ENCODE measurements around the gene HM13.
"Not testable (repeated sequence)": the region's sequence is repeated elsewhere in the genome, so short reads cannot be mapped to it uniquely, and the experiment has no call there.

HM13 gene

DNA sequence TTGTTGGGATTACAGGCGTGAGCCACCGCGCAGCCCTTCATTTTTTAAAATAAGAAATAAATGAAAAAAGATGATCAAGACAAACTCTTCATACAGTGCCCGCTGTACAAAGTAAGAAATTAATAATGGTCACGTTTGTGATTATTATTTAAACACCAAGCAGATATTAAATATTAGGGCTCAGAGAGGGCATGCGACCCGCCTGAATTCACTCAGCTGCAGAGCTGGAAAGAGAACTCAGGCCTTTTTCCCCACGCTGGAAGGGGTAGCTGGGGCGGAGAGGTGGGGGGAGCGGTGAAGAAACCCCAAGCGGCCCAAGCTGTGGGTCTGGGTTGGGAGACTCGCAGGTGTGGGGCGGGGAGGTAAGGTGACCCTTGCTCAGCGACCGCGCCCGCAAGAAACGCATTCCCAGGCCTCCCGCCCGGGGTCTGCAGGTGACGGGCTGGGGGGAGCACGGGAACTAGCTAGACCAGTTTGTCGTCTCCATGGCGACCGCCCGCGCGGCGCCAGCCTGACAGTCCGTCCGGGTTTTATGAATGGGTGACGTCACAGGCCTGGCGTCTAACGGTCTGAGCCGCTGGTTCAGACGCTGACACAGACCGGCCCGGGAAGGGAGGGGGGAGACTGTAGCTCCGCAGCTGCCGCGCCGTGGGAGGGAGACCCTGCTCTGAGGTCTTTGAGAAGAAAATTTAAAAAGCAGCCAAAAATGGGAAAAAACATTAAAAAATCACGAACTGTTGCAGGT lies 89.8 kb downstream of the HM13 start:
- in situ Hi-C loops (cut with MboI; ENCODE audit: low sequenced_read_pairs): no loop called here

- in situ Hi-C loops (cut with MboI; ENCODE audit: low sequenced_read_pairs): no loop called here
Measured at GRCh38 chr20:31604567-31605030, 90.4 kb downstream of the HM13 start.

DNA sequence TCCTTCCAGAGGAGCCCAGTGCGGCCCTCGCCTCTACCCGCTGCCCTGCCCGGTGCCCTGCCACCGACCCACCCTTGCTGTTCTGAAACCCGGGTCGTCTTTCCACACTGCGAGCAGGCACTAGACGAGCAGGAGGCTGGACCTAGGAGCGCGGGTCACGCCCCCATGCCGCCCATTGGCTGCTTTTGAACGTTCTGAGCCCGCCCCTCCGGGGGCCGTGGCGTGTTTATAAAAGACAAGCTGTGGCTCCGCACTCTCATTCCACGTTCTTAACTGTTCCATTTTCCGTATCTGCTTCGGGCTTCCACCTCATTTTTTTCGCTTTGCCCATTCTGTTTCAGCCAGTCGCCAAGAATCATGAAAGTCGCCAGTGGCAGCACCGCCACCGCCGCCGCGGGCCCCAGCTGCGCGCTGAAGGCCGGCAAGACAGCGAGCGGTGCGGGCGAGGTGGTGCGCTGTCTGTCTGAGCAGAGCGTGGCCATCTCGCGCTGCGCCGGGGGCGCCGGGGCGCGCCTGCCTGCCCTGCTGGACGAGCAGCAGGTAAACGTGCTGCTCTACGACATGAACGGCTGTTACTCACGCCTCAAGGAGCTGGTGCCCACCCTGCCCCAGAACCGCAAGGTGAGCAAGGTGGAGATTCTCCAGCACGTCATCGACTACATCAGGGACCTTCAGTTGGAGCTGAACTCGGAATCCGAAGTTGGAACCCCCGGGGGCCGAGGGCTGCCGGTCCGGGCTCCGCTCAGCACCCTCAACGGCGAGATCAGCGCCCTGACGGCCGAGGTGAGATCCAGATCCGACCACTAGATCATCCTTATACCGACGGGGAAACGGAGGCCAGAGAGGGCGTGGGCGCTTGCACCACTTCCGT lies 91.0 kb downstream of the HM13 start, which contains the start of gene ID1:
Gene ID1, plus strand, starts transcription at position 259 of the 871 bp plus-strand sequence. Its CDS starts 99 bp downstream, at position 358.
- in situ Hi-C loops (cut with MboI; ENCODE audit: low sequenced_read_pairs): no loop called here

GRCh38 chr20:31605902-31606803 lies 91.9 kb downstream of the HM13 start:
- in situ Hi-C loops (cut with MboI; ENCODE audit: low sequenced_read_pairs): no loop called here

GRCh38 chr20:31606804-31607639 lies 92.8 kb downstream of the HM13 start:
- in situ Hi-C loops (cut with MboI; ENCODE audit: low sequenced_read_pairs): no loop called here

DNA sequence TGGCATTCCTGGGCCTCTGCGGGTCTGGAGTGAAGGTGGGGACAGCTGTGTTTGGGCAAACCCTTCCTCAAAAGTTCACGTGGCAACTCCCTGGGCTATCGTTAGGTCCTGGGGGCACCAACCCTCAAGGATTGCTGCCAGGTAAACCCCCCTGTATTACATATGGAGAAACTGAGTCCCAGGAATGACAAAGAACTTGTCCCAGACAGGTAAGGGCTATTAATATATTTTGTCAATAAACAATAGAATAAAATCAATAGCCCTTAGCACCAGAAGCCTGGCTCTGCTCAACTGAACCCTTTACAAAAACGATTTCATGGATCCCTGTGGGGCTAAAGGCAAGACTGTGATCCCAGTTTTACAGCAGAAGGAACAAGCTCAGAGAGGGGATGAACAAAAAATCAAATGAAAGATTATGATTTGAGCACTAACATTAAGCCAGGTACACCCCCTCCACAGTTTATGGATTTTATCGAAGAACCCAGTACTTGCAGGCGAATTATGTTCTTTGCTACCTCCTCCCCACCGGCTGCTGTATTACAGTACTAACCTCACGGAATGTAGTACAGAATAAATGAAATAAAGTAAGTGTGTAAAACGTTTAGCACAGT lies 93.5 kb downstream of the HM13 start:
- in situ Hi-C loops (cut with MboI; ENCODE audit: low sequenced_read_pairs): no loop called here

- in situ Hi-C loops (cut with MboI; ENCODE audit: low sequenced_read_pairs): no loop called here
Measured at GRCh38 chr20:31608251-31608945, 94.2 kb downstream of the HM13 start.

DNA sequence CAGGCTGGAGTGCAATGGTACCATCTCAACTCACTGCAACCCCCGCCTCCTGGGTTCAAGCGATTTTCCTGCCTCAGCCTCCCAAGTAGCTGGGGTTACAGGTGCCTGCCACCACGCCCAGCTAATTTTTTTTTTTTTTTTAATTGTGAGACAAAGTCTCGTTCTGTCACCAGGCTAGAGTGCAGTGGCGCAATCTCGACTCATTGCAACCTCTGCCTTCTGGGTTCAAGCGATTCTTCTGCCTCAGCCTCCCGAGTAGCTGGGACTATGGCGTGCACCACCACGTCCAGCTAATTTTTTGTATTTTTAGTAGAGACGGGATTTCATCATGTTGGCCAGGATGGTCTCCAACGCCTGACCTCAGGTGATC lies 98.0 kb downstream of the HM13 start:
- in situ Hi-C loops (cut with MboI; ENCODE audit: low sequenced_read_pairs): not testable (repeated sequence)

DNA sequence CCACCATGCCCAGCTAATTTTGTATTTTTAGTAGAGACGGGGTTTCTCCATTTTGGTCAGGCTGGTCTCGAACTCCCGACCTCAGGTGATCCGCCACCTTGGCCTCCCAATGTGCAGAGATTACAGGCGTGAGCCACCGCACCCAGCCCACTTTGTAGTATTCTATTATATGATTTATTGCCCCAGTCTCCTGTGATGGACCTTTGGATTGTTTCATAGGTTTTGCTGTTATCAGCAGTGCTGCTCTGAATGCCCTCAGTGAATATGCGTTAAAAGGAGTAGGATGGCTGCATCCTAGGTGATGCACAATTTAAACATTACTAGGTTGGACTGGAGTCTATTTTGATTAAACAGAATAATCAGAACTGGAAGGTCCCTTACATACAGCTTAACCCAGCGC lies 101.2 kb downstream of the HM13 start:
- in situ Hi-C loops (cut with MboI; ENCODE audit: low sequenced_read_pairs): loop anchor here (5.0 kb wide), 1 partner anchor 53 kb away; no protein-coding TSS in a partner anchor

- in situ Hi-C loops (cut with MboI; ENCODE audit: low sequenced_read_pairs): loop anchor here (5.0 kb wide), 1 partner anchor 55 kb away; no protein-coding TSS in a partner anchor
Measured at GRCh38 chr20:31617432-31618104, 103.3 kb downstream of the HM13 start.

All from HL-60/S4 treated with retinoic acid at 250 ng/mL for 4 days and 3 days (cell line).